GM18868 (cell line): Measurements from ENCODE around the gene TUT7.
"Not testable (repeated sequence)": the region's sequence is repeated elsewhere in the genome, so short reads cannot be mapped to it uniquely, and the experiment has no call there.

Experiments
- ATAC-seq: cut with Tn5 transposase; IDR thresholded peaks from one replicate; pipeline ENCODE4 v1.9.1; 2021; ENCODE audit warnings: mild to moderate bottlenecking, moderate library complexity; ENCODE audit not compliant: unreplicated experiment

Gene TUT7

DNA sequence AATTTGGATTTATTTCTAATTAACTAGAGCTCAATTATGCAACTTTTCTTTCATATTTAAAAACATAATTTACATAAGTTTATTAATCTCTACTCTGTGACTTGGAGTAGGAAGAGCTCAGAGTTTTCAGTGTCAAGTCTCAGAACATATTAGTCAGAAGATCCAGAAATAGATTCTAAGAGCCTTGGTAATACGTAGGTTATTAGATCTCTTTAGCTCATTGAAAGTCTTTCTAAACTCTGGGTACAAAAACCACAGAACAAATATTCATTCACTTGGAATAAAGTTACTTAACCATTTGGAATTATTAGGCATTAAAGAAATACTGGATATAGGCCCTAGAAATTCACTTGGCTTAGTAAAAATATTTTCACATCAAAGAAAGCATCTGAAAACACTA, 45.5 kb downstream of the TUT7 start:
- no peak for ATAC-seq

DNA sequence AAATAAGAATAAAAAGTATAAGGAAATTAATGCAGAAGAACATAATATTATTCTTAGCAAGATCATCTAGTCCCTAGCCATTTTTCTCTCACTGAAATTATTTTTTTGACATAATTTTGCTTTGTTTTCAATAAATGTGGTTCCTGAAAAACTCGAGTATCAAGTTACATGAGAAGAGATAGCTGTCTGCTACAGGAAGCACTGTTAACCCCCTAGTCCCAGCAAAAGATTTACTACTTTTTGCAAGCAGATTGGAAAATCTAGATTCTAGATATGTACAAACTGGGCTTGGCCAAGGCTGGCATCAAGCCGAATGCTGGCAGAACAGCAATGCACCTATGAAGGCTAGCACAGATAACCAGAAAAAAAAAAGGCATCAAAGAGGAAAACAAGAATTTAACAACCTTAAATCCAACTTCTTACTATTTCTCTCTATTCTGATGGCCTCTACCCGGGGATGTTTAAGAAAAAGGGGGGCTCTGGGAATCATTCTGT, 49.9 kb downstream of the TUT7 start:
- no peak for ATAC-seq

DNA sequence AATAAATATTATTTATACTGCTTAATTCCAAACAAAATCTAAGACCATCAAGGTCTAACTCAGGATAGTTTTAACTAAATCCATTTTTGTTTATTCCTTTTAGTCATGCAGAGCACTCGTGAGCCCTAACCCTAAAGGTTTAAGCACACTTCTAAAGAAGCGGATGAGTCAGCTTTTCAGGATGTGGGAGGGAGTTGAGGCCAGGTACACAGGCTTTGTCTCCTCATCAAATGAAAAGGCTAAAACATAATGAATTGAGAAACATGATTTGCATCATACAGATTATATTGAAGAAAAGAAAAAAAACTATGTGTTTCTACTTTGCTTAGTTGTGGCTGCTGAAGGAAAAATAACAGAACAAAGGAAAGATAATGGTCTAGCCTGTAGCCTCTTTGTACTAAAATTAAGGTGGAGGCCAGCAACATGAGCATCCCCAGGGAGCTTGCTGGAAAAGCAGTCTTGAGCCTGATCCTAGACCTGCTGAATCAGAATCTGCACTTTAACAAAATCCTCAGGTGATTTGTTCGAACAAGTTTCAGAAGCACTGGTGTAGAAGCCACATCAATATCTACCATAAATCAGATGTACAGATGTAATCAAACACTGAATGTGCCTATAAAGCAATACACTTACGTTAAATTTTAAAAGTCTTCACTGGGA, 50.8 kb downstream of the TUT7 start:
- no peak for ATAC-seq

DNA sequence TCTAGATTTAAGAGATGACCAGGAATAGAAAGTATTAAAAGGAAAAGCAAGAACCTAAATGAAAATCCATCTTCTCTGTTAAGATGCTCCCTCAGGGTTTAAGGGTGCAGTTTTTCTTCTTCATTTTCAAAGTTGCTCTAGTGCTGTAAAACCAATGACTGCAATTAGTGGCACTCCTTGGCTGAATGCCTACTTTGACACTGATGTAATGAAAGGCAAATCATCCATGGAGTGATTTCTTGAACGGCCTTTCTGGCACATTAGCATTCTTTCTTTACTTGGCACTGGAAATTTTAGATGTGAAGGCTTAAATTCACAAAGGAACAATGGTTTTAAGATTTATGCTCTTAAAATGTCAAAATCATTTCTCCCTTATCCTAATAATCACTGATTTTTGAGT, 52.5 kb downstream of the TUT7 start:
- no peak for ATAC-seq

DNA sequence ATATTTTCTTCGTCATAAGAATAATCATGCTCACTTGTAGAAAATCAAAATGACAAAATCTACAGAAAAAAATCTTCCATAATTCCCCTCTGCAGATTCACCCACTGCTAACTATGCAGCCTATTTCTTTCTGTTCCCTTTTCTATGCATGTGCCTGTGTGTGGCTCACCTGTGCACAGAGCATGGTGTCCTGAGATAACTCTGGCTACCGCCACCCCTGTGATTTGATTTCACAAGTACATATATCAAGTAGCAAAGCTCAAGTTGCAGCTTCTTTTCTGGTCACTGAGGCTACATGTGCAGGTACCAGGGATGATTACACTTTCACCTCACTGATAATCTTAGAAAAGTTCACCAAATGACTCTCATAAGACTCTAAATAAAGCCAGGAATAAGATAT, 53.5 kb downstream of the TUT7 start:
- ATAC-seq = no peak

DNA sequence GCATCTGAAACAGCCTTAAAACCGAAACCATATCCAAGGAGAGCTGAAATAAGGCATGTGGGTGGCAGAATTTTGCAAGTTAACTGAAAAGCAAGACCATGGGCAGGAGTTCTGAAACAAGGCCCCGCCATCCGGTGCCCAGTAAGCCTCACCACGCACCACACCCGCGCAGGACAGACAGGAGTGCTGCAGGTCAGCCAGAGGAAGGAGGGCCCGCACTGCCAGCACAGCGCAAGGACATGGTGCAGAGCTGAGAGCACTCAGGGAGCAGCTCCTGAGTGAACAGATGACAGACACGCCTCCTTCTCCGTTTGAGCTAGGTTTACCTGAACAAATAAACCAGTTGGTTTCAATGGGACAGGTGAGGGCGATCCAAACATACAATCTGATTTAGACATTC, 55.3 kb downstream of the TUT7 start:
- no peak for ATAC-seq

DNA sequence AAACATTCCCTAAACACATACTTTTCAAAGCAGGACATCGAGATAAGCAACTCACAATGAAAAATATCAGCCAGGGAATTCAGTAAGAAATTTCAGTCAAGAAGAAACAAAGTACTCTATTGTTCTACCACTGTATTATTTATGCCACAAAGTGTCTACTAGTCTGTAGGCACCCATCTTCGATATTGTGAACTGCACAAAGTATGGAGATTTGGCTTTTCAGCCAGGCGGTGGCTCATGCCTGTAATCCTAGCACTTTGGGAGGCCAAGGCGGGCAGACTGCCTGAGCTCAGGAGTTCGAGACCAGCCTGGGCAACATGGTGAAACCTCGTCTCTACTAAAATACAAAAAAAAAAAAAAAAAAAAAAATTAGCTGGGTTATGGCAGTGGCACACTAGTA, 63.9 kb downstream of the TUT7 start:
- ATAC-seq = not testable (repeated sequence)

DNA sequence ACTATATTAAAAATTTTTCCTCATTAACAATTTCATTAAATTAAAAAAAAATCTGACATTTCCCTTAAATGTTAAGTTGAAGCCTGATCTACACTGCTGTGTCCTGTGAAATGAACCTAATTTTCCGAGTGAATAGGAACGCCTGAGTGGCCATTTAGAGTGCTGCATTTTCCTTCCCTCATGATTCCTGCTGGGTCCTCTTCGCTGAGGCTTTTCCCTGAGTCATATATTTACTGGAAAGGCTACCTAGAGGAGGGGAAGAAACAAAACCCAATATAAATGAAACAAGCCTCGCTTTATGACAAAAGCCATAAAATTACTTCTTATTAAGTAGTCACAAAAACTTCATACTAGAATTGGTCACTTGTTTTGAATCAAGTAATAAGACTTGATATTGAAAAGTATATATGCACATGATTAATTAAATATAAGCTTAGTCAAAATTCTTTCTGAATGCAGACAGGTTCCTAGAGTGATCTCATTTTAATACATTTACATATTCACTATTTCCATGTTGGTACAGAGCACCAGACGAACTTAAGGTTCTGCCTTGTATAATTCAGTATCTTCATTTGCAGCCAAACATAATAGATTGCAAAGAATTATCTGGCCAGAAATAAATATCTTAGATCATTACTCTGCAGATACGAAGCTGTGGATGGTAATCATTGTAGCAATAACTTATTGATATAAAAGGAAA, 65.6 kb downstream of the TUT7 start:
- no peak for ATAC-seq

DNA sequence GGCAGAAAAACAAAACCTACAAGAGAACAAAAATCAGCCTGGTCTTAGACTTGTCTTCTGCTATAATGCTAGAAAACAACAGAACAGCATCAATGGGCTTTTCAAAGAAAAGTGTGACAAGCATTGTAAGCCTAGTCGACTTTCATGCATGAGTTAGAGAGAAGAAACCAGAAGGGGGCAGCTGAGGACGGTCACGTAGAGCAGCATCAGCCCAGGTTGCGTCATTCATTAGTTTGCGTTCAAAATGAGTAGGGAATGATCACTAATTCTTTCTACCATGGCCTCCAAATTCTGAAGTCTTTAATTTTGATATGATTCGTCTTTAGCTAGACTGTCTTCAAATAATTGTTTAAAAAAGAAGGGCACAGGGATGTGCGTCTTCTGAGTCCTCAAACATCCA, 67.2 kb downstream of the TUT7 start:
- ATAC-seq = no peak

DNA sequence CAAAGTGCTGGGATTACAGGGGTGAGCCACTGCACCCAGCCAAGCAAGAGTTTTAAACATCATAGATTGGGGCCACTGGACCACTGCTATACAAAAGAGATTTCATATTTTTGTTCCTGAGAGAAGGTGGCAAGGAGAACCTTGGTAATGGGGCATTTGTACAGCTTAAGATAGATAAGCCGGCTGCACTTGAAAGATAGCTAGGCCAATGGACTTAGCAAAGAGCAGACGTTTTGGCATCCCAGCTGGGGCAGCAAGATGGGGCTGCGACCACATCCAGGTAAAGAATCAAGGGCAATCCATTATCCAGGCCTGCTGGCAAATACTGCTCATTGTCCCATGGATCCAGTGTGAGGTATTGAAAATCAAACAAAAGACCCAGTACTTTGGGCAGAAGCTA, 67.9 kb downstream of the TUT7 start:
- no peak for ATAC-seq

DNA sequence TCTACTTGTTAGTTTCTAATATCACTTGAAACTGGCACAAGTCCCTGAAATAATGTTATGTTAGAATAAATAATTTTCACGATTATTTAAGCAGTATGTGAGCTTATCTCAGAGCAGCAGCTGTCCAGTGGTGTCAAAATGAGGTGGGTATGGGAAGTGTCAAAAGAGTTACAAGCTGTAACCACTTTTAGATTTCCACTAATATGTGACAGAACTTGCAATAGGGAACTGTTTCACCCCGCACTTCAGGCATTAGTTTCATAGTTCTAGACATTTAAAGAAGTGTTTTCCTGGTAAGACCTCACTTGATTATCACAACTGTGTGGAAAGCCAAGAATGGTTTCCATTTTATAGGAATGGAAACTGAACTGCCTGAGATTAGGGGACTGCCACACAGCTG, 68.9 kb downstream of the TUT7 start:
- ATAC-seq = no peak

DNA sequence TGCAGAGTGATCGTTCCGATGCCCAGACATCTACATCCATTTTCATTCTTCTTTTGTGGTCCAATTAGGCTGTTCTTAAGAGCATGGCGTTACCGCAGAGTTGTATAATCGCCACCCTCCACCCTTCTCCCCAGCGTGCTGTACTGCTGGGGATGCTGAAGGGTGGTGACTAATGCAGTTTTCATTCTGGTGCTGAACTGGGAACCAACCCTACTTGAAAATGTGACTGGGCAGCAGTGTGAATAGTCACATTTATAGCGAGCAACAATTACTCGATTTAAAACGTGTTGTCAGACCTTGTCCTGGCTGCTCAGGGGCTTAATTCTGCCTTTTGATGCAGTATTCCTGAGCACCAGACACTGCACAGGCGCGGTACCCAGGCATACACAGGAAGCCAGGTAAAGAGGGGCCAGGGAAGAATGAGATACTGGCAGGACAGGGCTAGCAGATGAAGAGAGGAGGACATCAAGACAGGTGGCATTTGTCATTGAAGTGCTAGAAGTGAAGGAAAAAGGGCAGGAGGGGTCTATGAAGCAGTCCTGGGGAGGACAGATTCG, 71.2 kb downstream of the TUT7 start:
- peak; percentile 25 for ATAC-seq

DNA sequence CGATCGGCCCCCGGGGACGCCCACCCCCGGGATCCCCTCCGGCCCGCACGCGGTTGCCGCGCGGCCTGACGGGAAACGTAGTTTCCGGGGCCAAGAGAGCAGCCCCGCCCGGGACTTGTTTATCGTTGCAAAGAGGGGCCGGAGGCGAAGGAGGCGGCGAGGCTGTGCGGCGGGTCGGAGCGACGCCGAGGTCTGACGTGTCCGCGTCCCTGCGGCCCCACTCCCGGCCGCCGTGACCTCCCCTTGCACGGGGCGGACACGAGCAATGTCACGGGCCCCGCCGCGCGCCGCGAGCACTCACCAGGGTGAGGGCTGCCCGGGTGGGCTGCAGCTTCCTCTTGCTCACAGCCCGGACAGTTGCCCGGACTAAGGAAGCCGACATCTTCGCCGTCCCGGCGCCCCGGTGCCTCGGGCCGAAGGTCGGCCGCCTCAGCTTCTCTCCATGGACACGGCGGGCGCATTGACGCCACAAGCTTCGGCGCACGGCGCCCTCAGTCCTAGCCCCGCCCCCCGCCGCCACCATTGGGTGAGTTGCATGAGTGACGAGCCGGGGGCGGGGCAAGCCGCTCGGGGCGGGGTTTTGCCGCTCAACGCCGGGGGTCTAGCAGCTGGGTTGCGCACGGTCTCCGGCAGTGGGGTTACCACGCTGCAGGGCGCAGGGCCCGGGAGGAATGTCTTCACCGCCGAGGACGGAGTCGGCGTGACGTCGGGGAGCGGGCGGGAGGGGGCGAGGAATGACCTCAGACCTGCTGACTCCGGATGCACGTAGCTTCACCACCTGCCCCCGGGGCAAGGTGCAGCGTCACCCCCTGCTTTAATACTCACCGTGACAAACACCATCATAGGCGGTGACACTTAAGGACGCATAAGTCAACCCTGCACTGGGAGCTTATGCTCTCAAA, 71.9 kb downstream of the TUT7 start, which contains the start of gene ISCA1:
Gene ISCA1 (minus strand): TSS at position 462 of the 902 bp plus-strand sequence. CDS start 80 bp downstream, at position 382.
- ATAC-seq = peak; percentile 80

DNA sequence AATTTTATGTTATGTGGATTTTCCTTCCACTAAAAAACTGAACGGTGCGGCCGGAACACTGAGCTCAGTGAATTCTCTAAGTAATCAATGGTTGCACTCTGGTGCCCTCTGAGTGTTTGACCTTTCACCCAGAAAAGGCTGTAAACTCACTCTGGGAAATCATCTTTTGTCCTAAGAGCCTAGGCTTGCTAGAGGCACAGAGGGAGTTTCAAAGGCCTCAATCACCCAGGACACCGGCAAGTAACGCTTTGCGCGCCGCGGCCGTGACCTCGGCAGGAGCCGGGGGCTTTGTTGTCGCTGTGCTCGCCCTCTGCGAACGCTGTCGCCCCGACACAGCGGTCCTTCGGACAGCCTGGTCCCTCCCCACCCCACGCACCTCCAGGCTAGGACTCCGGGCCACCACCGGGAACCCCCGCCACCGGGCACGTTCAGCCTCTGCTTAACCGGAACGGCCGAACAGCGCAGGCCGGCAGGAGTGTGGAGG, 72.6 kb downstream of the TUT7 start:
- ATAC-seq = no peak

DNA sequence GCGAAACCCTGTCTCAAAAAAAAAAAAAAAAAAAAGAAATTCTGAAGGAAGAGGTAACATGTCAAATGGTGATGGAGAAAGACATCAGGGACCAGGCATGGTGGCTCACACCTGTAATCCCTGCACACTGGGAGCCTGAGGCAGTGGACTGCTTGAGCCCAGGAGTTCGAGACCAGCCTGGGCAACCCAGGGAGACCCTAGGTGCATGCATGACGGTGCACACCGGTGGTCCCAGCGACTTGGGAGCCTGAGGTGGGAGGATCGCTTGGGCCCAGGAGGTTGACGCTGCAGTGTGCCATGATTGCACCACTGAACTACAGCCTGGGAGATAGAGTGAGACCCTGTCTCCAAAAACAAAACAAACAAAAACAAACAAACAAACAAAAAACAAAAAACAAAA, 73.6 kb downstream of the TUT7 start:
- no peak for ATAC-seq

DNA sequence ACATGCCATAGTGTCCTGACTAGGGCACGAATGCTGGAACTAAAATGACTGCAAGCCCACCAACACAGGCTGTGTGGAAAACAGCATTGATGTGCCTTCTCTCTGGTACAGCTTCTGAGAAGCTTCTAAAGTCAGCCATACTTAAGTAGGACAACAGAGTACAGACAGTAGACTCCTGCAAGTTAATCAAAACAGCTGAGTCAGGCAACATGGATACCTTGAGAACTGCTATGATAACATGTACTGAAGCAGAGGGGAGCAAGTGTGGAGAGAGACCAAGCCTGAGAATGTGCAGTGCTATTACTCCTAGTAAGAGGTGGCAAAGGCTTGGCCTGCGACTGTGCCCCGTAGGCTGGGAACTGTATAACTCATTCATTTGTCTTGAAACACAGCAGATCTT, 74.4 kb downstream of the TUT7 start:
- ATAC-seq = no peak

DNA sequence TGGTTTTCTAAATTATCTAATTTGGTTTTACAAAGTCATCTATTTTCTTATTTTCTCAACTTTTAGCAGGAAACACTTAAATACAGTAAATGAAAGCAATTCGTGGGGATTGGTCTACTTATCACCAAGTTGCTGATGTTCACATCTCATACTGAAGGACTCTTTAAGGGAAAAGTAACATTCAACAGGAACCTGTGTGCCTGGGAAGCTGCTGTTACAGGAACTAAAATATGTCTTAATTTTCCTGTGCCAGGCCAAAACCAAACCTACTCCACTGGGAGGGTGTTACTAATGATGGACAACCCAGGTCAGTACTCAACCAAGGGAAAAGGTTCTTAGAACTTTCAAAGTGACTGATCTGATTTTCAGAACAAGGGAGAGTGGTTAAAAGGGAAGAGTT, 77.1 kb downstream of the TUT7 start:
- no peak for ATAC-seq

DNA sequence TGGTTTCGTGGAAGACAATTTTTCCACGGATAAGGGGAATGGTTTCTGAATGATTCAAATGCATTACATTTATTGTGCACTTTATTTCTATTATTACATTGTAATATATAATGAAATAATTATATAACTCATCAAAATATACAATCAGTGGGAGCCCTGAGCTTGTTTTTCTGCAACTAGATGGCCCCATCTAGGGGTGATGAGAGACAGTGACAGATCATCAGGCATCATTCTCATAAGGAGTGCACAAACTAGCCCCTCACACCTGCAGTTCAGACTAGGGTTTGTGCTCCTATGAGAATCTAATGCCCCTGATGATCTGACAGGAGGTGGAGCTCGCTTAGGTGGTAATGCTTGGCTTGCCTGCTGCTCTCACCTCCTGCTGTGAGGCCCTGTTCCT, 78.2 kb downstream of the TUT7 start:
- no peak for ATAC-seq

DNA sequence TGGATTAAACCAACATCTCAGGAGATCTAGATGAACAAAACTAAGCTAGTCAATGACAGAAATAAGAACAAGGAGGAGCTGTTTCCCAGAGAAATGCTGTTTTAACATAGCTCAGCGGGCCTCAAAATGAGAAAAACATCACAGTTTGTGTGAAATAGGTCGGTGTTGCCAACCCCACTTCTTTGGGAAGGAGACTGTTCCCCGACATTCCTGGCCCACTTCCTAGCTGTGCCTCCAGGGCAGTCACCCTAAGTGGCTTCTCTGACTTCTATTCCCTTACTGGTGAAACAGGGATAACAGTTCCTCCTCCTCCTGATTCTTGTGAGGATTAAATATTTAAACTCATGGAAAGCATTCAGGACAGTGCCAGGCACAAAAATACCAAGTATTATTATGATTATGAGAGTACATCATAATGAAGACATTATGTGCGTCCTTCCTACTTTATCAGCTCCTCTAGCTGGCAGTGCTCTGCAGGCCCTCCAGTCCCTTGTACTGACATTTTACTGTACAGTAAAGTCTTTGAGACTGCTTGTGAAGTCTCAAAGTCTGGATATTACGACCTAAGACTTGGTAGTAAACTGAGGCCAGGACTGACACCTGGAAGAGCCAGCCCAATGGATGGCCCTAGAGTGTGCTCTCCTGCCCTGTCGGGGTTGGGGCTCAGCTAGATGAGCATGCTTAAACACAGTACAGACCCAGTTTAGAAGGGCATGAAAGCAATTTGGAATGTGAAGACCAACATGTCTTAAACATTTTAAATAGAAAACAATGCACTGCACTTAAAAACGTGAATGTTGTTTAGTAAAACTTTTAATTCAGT, 79.2 kb downstream of the TUT7 start:
- no peak for ATAC-seq

DNA sequence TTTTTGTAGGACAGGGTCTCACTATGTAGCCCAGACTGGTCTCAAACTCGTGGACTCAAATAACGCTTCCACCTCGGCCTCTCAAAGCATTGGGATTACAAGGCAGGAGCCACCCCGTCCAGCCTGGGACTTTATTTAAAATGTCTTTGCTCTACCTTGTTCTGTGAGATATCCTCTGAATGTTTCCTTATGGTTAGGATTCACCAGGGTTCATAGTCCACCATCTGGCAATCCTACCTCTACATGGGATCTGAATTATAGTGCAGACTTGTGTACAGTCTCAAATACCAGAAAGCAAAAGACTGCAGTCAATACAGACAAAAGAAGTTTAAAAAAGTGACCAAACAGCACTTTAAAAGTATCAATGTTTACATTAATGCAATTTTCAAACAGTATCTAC, 82.0 kb downstream of the TUT7 start:
- ATAC-seq = no peak
